Measurements from ENCODE around the gene TTC34.
"Not testable (repeated sequence)": the region's sequence is repeated elsewhere in the genome, so short reads cannot be mapped to it uniquely, and the experiment has no call there.

The TTC34 gene

DNA sequence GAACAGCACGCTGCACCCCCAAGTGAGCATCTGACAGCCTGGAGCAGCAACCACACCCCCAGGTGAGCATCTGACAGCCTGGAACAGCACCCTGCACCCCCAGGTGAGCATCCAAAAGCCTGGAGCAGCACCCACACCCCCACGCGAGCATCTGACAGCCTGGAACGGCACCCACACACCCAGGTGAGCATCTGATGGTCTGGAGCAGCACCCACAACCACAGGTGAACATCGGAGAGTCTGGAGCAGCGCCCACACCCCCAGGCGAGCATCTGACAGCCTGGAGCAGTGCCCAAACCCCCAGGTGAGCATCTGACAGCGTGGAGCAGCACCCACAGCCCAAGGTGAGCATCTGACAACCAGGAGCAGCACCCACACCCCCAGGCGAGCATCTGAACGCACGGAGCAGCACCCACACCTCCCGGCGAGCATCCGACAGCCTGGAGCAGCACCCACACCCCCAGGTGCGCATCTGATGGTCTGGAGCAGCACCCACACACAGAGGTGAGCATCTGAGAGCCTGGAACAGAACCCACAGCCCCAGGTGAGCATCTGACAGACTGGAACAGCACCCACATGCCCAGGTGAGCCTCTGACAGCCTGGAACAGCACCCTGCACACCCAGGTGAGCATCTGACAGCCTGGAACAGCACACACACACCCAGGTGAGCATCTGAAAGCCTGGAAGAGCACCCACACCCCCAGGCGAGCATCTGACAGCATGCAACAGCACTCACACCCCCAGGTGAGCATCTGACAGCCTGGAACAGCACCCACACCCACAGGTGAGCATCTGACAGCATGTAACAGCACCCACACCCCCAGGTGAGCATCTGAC is 145.7 kb downstream of the TTC34 start:
- not testable (repeated sequence) for DNase-seq

DNA sequence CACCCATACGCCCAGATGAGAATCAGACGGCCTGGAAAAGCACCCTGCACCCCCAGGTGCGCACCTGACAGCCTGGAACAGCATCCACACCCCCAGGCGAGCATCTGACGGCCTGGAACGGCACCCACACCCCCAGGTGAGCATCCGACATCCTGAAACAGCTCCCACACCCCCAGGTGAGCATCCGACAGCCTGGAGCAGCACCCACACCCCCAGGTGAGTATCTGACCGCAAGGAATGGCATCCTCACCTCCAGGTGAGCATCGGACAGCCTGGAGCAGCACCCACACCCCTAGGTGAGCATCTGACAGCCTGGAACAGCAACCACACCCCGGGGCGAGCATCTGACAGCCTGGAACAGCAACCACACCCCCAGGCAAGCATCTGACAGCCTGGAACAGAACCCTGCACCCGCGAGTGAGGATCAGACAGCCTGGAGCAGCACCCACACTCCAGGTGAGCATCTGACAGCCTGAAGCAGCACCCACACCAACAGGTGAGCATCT is 147.0 kb downstream of the TTC34 start:
- not testable (repeated sequence) for DNase-seq

DNA sequence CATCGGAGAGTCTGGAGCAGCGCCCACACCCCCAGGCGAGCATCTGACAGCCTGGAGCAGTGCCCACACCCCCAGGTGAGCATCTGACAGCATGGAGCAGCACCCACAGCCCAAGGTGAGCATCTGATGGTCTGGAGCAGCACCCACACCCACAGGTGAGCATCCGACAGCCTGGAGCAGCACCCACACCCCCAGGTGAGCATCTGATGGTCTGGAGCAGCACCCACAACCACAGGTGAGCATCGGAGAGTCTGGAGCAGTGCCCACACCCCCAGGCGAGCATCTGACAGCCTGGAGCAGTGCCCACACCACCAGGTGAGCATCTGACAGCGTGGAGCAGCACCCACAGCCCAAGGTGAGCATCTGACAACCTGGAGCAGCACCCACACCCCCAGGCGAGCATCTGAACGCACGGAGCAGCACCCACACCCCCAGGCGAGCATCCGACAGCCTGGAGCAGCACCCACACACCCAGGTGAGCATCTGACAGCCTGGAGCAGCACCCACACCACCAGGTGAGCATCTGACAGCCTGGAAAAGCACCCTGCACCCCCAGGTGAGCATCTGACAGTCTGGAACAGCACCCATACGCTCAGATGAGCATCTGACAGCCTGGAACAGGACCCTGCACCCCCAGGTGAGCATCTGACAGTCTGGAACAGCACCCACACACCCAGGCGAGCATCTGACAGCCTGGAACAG is 147.6 kb downstream of the TTC34 start:
- not testable (repeated sequence) for DNase-seq

DNA sequence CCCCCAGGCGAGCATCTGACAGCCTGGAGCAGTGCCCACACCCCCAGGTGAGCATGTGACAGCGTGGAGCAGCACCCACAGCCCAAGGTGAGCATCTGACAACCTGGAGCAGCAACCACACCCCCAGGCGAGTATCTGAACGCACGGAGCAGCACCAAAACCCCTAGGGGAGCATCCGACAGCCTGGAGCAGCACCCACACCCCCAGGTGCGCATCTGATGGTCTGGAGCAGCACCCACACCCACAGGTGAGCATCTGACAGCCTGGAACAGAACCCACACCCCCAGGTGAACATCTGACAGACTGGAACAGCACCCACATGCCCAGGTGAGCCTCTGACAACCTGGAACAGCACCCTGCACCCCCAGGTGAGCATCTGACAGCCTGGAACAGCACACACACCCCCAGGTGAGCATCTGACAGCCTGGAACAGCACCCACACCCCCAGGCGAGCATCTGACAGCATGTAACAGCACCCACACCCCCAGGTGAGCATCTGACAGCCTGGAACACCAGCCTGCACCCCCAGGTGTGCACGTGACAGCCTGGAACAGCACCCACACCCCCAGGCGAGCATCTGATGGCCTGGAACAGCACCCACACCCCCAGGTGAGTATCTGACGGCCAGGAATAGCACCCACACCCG is 148.4 kb downstream of the TTC34 start:
- not testable (repeated sequence) for DNase-seq

DNA sequence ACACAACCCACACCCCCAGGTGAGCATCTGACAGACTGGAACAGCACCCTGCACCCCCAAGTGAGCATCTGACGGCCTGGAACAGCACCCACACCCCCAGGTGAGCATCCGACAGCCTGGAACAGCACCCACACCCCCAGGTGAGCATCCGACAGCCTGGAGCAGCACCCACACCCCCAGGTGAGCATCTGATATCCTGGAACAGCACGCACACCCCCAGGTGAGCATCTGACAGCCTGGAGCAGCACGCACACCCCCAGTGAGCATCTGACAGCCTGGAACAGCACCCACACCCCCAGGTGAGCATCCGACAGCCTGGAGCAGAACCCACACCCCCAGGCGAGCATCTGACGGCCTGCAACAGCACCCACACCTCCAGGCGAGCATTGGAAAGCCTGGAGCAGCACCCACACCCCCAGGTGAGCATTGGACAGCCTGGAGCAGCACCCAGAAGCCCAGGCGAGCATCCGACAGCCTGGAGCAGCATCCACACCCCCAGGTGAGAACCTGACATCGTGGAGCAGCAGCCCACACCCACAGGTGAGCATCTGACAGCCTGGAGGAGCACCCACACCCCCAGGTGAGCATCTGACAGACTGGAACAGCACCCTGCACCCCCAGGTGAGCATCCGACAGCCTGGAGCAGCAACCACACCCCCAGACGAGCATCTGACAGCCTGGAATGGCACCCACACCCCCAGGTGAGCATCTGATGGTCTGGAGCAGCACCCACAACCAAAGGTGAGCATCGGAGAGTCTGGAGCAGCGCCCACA is 149.2 kb downstream of the TTC34 start:
- DNase-seq: not testable (repeated sequence)

DNA sequence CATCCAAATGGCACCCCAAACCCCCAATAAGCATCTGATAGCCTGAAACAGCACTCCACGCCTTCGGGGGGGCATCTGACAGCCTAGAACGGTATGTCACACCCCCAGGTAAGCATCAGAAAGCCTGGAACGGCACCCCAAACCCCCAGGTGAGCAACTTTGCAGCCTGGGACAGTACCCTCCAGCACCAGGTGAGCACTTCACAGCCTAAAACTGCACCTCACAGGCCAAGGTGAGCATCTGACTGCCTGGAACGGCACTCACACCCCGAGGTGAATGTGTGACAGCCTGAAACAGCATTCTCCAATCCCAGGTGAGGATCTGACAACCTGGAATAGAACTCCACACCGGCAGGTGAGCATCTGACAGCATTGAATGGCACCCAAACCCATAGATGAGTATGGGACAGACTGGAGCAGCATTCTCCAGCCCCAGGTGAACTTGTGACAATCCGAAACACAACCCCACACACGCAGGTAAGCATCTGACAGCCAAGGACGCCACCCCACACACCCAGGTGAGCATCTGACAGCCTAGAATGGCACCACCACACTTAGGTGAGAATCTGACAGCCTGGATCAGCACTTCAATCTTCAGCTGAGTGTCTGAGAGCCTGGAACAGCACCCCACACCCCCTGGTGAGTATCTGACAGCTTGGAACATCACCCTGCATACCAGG is 150.4 kb downstream of the TTC34 start:
- no peak for DNase-seq

DNA sequence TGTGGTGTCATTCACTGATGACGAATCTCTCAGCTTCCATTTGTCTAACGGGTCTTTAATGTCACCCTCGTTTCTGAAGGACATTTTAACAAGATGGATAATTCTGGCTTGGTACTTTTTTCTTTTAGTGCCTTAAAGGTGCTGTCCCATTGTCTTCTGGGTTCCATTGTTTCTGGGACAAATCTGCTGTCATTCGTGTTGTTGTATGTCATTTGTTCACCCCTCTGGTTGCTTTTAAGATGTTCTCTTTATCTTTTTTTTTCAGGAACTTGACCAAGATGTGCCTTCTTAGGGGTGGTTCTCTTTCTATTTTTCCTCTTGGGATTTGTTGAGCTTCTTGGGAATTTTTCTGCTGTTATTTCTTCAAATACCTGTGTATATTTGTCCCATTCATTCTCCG is 154.7 kb downstream of the TTC34 start:
- no peak for DNase-seq

DNA sequence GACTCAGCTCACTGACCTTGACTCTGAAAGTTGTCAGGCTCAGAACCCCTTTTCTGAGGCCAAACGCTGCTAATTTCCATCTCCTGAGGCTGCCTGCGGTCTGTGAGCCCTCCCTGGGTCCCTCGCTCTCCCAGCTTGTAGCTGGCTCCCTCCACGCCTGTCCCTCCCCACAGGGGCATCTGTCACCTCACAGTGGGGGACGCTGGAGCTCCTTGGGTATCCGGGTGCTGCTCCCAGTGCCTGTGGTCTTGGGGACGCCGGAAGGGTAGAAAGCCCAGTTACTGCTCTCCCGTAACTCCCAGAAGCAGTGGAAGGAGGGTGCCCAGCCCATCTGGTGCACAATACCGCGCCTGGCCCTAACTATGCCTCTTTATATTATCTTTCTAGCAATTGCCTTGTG is 155.7 kb downstream of the TTC34 start:
- no peak for DNase-seq

DNA sequence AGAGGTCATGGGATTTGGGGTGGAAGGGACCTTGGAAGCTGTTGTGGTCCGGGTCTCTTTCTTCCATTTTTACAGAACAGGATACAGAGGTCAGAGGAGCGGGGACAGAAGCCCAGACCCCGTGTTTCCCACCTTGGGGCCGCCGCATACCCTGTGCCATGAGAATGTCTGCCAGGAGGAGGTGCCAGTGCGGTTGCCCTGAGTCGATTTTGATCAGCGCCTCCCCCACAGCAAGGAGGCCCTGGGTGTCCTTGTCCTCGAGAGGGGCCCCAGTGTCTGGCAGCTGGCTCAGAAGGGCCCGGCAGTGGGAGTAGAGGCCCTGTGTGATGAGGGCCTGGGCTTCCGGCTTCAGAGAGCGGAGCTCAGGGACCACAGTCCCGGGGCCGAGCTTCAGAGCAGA is 156.3 kb downstream of the TTC34 start:
- DNase-seq: no peak

DNA sequence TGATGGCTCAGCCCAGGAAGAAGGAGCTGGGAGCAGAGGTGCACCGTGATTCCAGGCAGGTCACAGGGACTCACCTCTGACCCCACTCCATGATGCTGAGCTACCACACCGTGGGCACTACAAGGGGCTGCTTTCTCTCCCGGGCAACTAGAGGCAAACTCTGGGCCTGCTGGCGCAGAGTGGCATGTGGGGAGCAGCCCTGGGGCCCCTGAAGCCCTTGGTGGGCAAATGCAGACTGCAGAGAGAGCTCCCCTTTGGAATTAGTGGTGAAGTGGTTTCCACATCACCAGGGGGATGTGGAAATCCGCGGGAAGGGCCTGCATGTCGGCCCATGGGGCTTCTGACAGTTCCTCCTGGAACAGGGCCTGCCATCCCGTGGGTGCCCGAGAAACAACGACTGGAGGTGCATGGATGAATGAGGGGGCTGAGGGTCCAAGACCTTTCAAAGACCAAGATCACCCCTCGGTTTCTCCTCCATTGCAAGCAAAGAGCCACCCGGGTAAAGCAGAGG is 156.8 kb downstream of the TTC34 start:
- DNase-seq: no peak

DNA sequence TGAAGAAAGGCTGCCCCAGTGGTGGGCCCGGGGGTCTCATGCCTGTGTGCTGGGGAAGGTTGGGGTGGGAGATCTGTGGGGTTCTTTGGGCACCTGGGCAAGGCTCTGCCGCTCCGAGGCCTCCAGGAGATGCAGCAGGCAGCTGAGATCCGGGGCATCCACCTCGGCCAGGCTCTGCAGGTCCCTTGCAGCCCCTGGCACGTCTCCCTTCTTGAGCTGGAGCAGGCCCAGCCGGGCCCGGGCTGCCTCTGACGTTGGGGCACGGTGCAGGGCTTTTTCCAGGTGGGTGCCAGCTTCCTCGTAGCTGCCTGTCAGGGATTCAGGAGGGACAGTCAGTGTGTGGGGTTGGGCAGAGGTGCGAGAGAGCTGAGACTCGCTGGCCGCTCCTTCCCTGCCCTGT is 157.3 kb downstream of the TTC34 start:
- DNase-seq: no peak

DNA sequence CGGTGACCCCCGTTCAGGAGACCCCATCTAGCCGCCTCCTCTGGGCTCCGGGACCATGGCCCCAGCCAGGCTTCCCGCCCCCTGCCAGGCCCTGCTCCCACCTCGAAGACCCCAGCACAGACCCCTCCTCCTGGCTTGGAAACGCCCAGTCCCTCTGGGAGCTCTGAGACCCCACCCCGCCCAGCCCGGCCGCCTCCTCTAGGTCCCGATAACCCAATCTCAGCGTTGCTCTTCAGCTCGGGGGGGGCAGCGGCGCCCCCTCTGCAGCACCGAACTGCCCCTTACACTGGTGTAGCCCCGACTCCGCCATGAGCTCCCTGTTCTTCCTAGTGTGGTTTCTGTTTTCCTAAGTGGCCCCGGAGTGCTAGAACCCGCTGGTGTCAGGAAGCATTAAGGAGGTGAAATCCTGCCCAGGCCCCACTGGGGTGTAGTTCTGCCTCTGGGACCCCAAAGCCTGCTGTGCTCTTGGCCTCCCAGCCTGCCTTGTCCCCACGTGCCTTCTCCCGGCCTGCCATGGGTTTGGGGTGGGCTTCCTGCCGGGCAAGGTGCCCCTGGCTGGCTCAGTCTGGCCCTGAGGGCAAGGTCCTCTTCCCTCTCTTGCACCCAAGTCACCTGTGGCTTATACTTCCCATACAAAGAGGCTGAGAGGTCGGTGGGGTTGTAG is 157.9 kb downstream of the TTC34 start:
- DNase-seq: no peak

DNA sequence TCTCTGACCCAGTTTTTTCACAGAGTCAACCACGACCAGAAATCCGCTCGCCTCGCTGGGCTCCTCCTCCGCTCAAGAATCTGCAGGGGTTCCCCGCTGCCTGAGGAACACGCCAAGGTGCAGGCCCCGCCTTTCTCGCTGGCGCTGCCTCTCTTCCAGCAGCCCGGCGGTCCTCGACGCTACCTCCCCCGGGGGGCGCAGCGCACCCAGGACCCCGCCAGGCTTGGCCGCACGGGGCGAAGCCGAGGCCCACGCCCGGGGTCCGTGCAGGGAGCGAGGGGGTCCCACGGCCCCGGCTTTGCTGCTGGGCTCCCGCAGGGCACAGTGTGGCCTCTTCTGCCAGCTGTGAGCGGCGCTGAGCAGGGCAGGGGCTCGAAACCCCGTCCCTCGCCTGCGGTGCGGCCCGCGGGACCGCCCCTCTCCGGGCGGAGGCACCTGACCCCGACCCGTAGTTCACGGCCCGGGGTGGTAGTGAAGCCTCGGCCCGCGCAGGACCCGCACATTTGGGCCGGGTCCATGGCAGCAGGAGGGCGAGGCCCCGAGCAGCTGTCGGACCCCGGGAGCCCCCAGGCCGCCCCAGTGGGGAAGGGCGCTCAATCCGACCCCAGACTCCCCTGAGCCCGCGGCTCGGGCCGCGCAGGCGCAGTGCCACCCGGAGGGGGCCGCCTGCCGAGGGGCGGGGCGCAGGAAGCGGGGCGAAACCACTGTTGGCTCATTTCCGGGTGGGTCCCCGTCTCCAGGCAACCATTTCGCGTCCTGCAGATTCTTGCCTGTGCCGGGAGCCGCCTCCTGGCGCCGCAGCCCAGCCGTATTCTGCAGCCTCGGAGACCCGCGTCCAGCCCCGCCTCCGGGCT is 158.7 kb downstream of the TTC34 start:
- DNase-seq: peak; percentile 95

DNA sequence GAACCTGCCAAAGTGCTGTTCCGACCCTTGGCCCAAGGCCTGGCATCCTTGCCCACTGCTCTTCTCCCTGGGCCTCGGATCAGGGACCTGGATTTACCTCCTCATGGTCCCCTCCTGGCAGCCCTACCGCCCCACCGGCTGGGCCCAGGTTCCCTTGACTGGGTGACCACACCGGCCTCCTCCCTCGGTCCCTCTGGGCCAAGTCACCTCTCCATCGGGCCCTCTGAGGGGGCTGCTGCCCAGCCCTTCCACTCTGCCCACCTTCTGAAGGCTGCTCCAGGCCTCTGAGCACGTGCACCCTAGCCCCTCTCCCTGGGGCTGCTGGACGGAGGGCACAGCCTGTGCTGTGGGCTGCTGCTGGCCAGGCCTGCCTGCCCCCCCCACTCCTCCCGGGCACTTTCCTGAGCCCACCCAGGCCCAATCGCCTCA is 159.3 kb downstream of the TTC34 start:
- DNase-seq: no peak

DNA sequence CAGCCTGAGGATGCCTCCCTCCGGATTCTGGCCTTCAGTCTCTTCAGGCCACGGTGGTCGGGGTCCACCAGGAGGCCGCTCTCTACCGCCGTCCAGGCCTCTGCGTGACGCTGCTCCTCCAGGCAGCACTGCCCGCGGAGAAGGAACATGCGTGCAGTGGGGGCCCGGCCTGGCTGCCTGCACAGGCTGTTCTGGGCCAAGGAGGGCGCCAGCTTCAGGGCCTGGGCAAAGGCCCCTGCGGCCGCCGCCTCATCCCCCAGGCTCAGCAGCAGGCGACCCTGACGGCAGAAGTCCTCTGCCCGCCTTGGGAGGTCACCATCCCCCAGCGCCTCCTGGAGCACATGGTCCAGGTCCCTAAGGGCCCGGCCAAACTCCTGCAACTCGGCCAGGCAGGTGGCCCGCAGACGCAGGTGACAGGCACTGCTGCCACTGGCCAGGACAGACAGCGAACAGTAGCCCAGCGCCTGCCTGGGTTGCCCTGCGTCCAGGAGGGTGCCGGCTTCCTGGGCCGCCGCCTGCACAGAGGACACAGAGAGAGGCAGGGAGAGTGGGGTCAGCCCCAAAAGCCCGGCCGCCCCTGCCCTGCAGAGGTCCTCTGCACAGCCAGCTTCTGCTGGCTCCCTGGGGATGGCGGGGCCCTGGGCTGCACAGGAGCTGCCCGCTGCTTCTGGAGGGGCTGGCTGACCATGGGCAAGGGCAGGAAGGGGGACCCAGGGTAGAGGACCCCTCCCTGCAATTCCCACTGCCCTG is 159.9 kb downstream of the TTC34 start:
- DNase-seq: no peak

DNA sequence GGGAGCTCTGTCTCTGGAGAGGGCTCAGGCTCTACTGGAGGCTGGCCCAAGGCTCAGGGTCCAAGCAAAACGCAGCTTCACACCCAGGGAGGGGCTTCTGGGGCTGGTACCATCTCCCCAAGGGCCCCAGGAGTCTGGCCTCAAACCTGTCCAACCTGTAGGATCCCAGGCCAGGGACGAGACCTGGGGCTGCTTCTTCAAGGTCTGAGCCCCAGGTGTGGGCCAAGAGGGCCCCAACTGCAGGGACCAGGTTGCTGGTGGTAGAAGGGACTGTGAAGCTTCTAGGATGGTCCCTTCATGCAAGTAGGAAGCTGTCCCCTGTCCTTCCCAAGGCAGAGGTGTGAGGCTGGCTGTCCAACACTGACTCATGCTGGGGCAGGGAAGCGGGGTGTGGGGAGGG is 160.9 kb downstream of the TTC34 start:
- DNase-seq: no peak

DNA sequence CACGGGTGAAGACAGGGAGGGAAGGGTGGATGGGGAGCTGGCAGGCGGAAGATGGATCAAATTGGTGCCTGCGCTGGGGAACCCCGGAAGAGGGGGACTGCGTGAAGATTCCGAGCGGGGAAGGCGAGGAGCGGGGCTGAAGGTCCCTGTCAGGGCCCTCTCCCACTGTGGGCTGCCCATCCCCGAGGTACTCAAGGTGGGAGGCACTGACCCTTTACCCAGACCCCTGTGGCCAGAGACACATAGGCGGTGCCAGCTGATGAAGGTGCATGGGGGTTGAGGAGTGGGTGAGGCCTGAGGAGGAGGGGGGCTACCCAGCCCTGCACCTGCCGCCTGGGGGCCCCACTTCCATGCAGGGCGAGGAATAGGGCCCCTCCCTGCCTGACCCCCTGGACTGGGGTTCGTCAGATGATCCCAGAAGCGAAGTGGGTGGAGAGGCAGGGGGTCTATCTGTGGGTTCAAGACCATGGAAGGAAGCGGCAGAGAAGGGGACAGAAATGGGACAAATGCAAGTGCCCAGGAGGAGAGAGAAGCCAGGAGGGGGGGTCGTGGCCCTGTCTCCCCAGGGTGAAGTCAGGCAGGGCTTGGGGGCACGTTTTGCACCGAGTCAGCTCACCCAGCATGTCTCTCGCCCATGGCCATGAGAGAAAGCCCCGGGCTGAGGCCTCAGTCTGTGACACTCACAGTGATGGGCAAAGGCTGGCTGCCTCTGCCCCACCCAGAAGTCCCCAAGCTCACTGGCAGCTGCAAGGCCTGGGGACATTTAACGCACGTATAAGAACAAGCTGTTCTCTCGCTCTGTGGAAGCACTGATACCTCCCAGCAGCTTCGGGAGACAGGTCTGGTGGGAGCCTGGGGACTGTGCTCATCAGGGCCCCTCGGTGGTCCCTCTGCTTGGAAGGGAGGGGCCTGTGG is 161.6 kb downstream of the TTC34 start:
- no peak for DNase-seq

DNA sequence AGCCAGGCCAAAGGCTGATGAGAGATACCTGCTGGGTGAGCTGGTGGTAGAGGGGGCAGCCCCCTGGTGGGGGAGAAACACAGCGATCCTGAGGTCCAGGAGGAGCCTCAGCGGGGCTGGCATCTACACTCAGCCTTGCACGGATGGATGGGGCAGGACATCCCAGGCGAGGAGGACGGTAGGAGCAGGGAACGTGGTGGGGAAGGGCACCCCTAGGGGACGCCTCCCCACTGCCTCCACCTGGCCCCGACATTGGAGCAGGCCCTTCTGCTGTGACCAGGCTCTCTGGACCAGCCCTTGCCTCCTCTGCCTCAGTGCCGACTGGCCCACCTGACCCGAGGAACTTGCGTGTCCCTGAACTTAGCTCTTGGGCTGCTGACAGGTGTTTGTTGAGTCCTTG is 162.3 kb downstream of the TTC34 start:
- DNase-seq: no peak

Measured in CD4-positive, alpha-beta T cell treated with Interleukin-21 for 1 hour (primary cell).